OCI-LY3 (cell line): ENCODE data around the gene VAV2.

ENCODE experiments used
- CTCF ChIP-seq: fragments of 200-600, 300-600 bp; sonication (generic); IDR thresholded peaks from 2 replicates; pipeline ENCODE4 v1.5.1; 2014; ENCODE audit warnings: antibody characterized with exemption, low read length, low read depth
- EZH2phosphoT487 ChIP-seq: fragments of 200-600 bp; shearing (Covaris generic); IDR thresholded peaks from 2 replicates; pipeline ENCODE4 v1.6.1; 2018; ENCODE audit warnings: antibody characterized with exemption, mixed run types, low read depth

- TF ChIP-seq CTCF: peak; percentile 14; the same call in 1 of the 2 replicates
- TF ChIP-seq EZH2phosphoT487: no peak
Measured at GRCh38 chr9:133823189-133824105, 168.7 kb downstream of the VAV2 start.
